GM18502 (cell line): ENCODE measurements around the gene COPE.

Experiments used
- ATAC-seq: cut with Tn5 transposase; IDR thresholded peaks from one replicate; pipeline ENCODE4 v1.9.1; 2021; ENCODE audit warnings: mild to moderate bottlenecking; ENCODE audit not compliant: unreplicated experiment, poor library complexity

The COPE gene

GRCh38 chr19:18896421-18896841 lies 22.8 kb downstream of the COPE start:
- no peak for ATAC-seq

GRCh38 chr19:18895824-18896341 lies 23.3 kb downstream of the COPE start, which contains the start of gene CERS1:
Gene CERS1 (minus strand): TSS chr19:18896158. CDS start chr19:18896072, 86 bp downstream.
- ATAC-seq, result no peak

GRCh38 chr19:18895038-18895823 lies 24.0 kb downstream of the COPE start:
- no peak for ATAC-seq

GRCh38 chr19:18894254-18895037 lies 24.7 kb downstream of the COPE start:
- no peak for ATAC-seq

GRCh38 chr19:18893587-18894253 lies 25.5 kb downstream of the COPE start:
- ATAC-seq, result no peak

GRCh38 chr19:18889949-18890745 lies 29.0 kb downstream of the COPE start:
- ATAC-seq, result no peak

- ATAC-seq, result no peak
Measured at GRCh38 chr19:18886972-18887371, 32.2 kb downstream of the COPE start.

GRCh38 chr19:18883526-18884304 lies 35.5 kb downstream of the COPE start:
- no peak for ATAC-seq

GRCh38 chr19:18881491-18881890 lies 37.7 kb downstream of the COPE start:
- ATAC-seq, result no peak

- ATAC-seq, result no peak
Measured at GRCh38 chr19:18879579-18880373, 39.4 kb downstream of the COPE start.

- no peak for ATAC-seq
Measured at GRCh38 chr19:18878858-18879578, 40.2 kb downstream of the COPE start.

GRCh38 chr19:18878058-18878797 lies 41.0 kb downstream of the COPE start:
- ATAC-seq, result no peak

GRCh38 chr19:18876865-18877264 lies 42.3 kb downstream of the COPE start:
- no peak for ATAC-seq

- ATAC-seq, result no peak
Measured at GRCh38 chr19:18875726-18876125, 43.5 kb downstream of the COPE start.

GRCh38 chr19:18871543-18871942 lies 47.6 kb downstream of the COPE start:
- no peak for ATAC-seq

- no peak for ATAC-seq
Measured at GRCh38 chr19:18870531-18871172, 48.5 kb downstream of the COPE start.
